ENCODE data around the gene CACNA1G.

CACNA1G gene

DNA sequence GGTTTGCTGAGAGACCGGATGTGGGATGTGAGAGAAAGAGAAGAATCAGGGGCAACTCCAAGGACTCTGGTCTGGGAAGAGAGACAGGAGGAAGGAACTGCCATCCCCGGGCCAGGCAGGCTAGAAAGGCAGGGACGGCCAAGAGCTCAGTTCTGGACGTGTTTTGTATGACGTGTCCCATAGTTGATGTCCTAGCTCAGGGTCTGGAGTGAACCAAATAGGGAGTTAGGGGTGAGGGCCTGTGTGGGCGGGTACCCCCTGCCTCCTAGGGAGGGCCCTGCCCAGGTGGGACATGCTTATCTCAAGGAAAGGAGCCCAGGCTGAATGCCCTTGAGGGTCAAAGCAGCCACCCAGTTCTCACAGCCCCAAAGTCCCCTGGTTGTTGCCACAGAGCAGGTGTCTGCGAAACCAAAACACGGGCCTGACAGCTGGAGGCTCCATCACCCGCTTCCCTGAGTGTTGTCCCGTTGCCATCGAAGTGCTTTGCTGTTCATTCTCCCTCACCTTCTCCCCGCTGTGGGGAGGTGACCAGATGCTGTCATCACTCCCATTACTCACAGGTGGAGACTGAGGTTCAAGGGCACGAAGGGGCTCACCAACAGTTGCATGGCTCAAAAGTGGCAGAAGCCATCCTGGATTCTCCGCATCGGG is 81.7 kb downstream of the CACNA1G start:
- Histone ChIP-seq H3K27ac (ENCODE audit: low read depth, low read length) (no peak overlapping the region), H3K9me3 (ENCODE audit: control insufficient read depth in 1 of 2, low read length in 2 of 2) (no peaks in the 10 kb centered on the region), H3K36me3 (ENCODE audit: control insufficient read depth in 1 of 2, insufficient read depth in 2 of 2, low read length in 2 of 2) (peaks cover 0 to 5% of the 10 kb centered on the region in 2 donors), H3K4me1 (ENCODE audit: control insufficient read depth in 1 of 2, insufficient read depth in 2 of 2, low read length in 2 of 2) (peaks cover 47 to 55% of the 10 kb centered on the region in 2 donors), H3K9ac (ENCODE audit: low read depth in 1 of 2, low read length in 2 of 2) (no peak overlapping the region), H3K4me3 (ENCODE audit: low read depth in 1 of 2, low read length in 2 of 2) (no peak overlapping the region), H3K27me3 (ENCODE audit: control insufficient read depth in 1 of 2, insufficient read depth in 2 of 2, low read length in 2 of 2) (no peaks in the 10 kb centered on the region)

GRCh38 chr17:50642722-50643656 is 82.5 kb downstream of the CACNA1G start:
- Histone ChIP-seq H3K27ac (ENCODE audit: low read depth, low read length) (no peak overlapping the region), H3K9ac (ENCODE audit: low read depth in 1 of 2, low read length in 2 of 2) (no peak overlapping the region), H3K36me3 (ENCODE audit: control insufficient read depth in 1 of 2, insufficient read depth in 2 of 2, low read length in 2 of 2) (peaks cover 0 to 5% of the 10 kb centered on the region in 2 donors), H3K9me3 (ENCODE audit: control insufficient read depth in 1 of 2, low read length in 2 of 2) (no peaks in the 10 kb centered on the region), H3K27me3 (ENCODE audit: control insufficient read depth in 1 of 2, insufficient read depth in 2 of 2, low read length in 2 of 2) (no peaks in the 10 kb centered on the region), H3K4me1 (ENCODE audit: control insufficient read depth in 1 of 2, insufficient read depth in 2 of 2, low read length in 2 of 2) (peaks cover 40 to 47% of the 10 kb centered on the region in 2 donors), H3K4me3 (ENCODE audit: low read depth in 1 of 2, low read length in 2 of 2) (no peak overlapping the region)

GRCh38 chr17:50645748-50646682 is 85.5 kb downstream of the CACNA1G start:
- Histone ChIP-seq H3K27me3 (ENCODE audit: control insufficient read depth in 1 of 2, insufficient read depth in 2 of 2, low read length in 2 of 2) (no peaks in the 10 kb centered on the region), H3K27ac (ENCODE audit: low read depth, low read length) (no peak overlapping the region), H3K4me1 (ENCODE audit: control insufficient read depth in 1 of 2, insufficient read depth in 2 of 2, low read length in 2 of 2) (peaks cover 11 to 17% of the 10 kb centered on the region in 2 donors), H3K9ac (ENCODE audit: low read depth in 1 of 2, low read length in 2 of 2) (no peak overlapping the region), H3K9me3 (ENCODE audit: control insufficient read depth in 1 of 2, low read length in 2 of 2) (no peaks in the 10 kb centered on the region), H3K36me3 (ENCODE audit: control insufficient read depth in 1 of 2, insufficient read depth in 2 of 2, low read length in 2 of 2) (peaks cover 0 to 5% of the 10 kb centered on the region in 2 donors), H3K4me3 (ENCODE audit: low read depth in 1 of 2, low read length in 2 of 2) (no peak overlapping the region)

DNA sequence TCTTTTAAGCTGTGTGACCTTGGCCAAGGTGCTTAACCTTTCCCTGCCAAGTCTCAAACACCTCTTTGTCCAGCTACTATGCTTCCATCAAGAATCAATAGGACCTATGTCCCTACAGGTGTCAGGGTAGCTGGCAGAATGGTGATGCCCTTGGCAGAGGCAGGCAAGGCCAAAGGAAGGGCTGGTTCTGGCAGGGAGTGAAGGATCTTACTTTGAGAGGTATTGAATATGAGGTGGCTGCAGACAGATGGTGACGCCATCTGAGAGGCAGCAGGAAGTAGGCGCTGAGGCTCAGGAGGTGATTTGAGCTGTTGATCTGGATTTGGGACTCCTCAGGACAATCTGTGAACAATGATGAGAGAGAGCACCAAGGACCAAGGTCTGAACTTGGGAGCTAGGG is 86.7 kb downstream of the CACNA1G start:
- H3K4me3 ChIP-seq (ENCODE audit: low read depth in 1 of 2, low read length in 2 of 2): no peak overlapping the region
- no peak overlapping the region for H3K9ac ChIP-seq (ENCODE audit: low read depth in 1 of 2, low read length in 2 of 2)
- no peaks in the 10 kb centered on the region for H3K27me3 ChIP-seq (ENCODE audit: control insufficient read depth in 1 of 2, insufficient read depth in 2 of 2, low read length in 2 of 2)
- H3K4me1 ChIP-seq (ENCODE audit: control insufficient read depth in 1 of 2, insufficient read depth in 2 of 2, low read length in 2 of 2): peaks cover 6 to 10% of the 10 kb centered on the region in 2 donors
- H3K27ac ChIP-seq (ENCODE audit: low read depth, low read length): no peak overlapping the region
- peaks cover 0 to 5% of the 10 kb centered on the region in 2 donors for H3K36me3 ChIP-seq (ENCODE audit: control insufficient read depth in 1 of 2, insufficient read depth in 2 of 2, low read length in 2 of 2)
- no peaks in the 10 kb centered on the region for H3K9me3 ChIP-seq (ENCODE audit: control insufficient read depth in 1 of 2, low read length in 2 of 2)

DNA sequence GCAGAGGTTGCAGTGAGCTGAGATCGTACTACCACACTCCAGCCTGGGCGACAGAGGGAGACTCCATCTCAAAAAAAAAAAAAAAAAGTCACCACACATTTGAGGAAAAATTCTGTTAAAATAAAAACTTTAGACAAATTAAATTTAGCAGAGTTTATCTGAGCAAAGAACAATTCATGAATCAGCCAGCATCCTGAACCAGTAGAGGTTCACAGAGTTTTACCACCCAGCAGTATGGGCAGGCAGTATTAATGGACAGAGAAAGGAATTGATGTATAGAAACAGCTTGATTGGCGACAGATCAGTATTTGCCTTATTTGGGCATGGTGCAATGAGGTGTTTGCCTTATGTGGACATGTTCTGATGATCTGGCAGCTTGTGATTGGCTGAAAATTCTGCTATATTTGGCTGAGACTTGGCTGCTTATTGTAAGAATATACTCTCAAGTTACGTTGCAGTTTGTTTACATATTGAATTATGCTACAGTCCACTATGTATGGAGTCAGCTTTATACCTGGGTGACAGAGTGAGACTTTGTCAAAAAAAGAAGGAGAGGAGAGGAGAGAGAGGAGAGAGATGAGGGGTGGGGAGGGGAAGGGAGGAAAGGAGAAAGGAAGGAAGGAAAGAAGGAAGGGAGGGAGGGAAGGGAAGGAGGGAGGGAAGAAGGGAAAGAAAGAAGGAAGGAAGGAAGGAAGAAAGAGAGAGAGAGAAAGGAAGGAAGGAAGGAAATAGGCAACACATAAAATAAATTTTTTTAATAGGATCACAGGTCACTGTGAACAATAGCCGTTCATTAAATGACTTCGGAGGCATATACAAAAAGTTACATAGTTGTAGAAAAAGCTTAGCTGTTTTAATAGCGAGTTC is 88.8 kb downstream of the CACNA1G start:
- Histone ChIP-seq H3K4me3 (ENCODE audit: low read depth in 1 of 2, low read length in 2 of 2) (no peak overlapping the region), H3K36me3 (ENCODE audit: control insufficient read depth in 1 of 2, insufficient read depth in 2 of 2, low read length in 2 of 2) (no peaks in the 10 kb centered on the region), H3K27ac (ENCODE audit: low read depth, low read length) (no peak overlapping the region), H3K27me3 (ENCODE audit: control insufficient read depth in 1 of 2, insufficient read depth in 2 of 2, low read length in 2 of 2) (no peaks in the 10 kb centered on the region), H3K9ac (ENCODE audit: low read depth in 1 of 2, low read length in 2 of 2) (no peak overlapping the region), H3K9me3 (ENCODE audit: control insufficient read depth in 1 of 2, low read length in 2 of 2) (no peaks in the 10 kb centered on the region), H3K4me1 (ENCODE audit: control insufficient read depth in 1 of 2, insufficient read depth in 2 of 2, low read length in 2 of 2) (no peaks in the 10 kb centered on the region)

DNA sequence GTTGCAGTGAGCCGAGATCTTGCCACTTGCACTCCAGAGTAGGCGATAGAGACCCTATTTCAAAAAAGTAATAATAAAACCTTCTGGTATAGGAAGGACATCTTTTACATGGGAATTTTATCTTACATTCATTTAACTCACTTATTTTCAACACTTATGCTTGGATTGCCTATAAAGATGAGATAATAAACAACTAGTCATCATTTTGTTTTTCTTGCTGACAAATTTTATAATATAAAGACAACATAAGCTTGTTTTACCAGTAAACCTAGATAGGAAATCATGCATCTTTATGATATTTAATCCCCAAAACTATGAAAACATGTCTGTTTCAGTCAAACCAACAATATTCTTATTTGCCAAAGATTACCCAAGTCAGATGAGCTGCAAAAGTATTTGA is 91.1 kb downstream of the CACNA1G start:
- H3K9ac ChIP-seq (ENCODE audit: low read depth in 1 of 2, low read length in 2 of 2): no peak overlapping the region
- H3K27ac ChIP-seq (ENCODE audit: low read depth, low read length): no peak overlapping the region
- no peak overlapping the region for H3K4me3 ChIP-seq (ENCODE audit: low read depth in 1 of 2, low read length in 2 of 2)
- H3K36me3 ChIP-seq (ENCODE audit: control insufficient read depth in 1 of 2, insufficient read depth in 2 of 2, low read length in 2 of 2): no peaks in the 10 kb centered on the region
- no peaks in the 10 kb centered on the region for H3K9me3 ChIP-seq (ENCODE audit: control insufficient read depth in 1 of 2, low read length in 2 of 2)
- peaks cover 0 to 2% of the 10 kb centered on the region in 2 donors for H3K4me1 ChIP-seq (ENCODE audit: control insufficient read depth in 1 of 2, insufficient read depth in 2 of 2, low read length in 2 of 2)
- H3K27me3 ChIP-seq (ENCODE audit: control insufficient read depth in 1 of 2, insufficient read depth in 2 of 2, low read length in 2 of 2): no peaks in the 10 kb centered on the region

- H3K4me3 ChIP-seq (ENCODE audit: low read depth in 1 of 2, low read length in 2 of 2): no peak overlapping the region
- no peaks in the 10 kb centered on the region for H3K36me3 ChIP-seq (ENCODE audit: control insufficient read depth in 1 of 2, insufficient read depth in 2 of 2, low read length in 2 of 2)
- H3K9me3 ChIP-seq (ENCODE audit: control insufficient read depth in 1 of 2, low read length in 2 of 2): no peaks in the 10 kb centered on the region
- peaks cover 14 to 23% of the 10 kb centered on the region in 2 donors for H3K4me1 ChIP-seq (ENCODE audit: control insufficient read depth in 1 of 2, insufficient read depth in 2 of 2, low read length in 2 of 2)
- H3K27me3 ChIP-seq (ENCODE audit: control insufficient read depth in 1 of 2, insufficient read depth in 2 of 2, low read length in 2 of 2): no peaks in the 10 kb centered on the region
- no peak overlapping the region for H3K9ac ChIP-seq (ENCODE audit: low read depth in 1 of 2, low read length in 2 of 2)
- no peak overlapping the region for H3K27ac ChIP-seq (ENCODE audit: low read depth, low read length)
Observed at GRCh38 chr17:50653738-50654137, 93.2 kb downstream of the CACNA1G start.

DNA sequence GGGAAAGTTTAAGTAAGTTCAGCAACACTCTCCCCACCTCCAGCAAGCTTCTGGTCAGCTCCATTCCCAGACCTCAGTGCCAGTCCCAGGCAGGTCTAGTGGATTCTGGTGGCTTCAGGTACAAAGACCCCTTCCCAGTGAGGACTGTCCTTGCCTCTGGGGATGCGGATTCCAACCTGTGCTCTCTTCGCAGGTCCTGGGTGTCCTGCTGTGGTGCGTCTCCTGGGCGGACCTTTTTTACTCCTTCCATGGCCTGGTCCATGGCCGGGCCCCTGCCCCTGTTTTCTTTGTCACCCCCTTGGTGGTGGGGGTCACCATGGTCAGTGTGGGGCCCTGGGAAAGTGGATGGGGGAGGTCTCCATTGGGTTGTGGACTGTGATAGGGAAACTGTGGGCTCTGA is 96.0 kb downstream of the CACNA1G start:
- Histone ChIP-seq H3K36me3 (ENCODE audit: control insufficient read depth in 1 of 2, insufficient read depth in 2 of 2, low read length in 2 of 2) (no peaks in the 10 kb centered on the region), H3K4me1 (ENCODE audit: control insufficient read depth in 1 of 2, insufficient read depth in 2 of 2, low read length in 2 of 2) (peaks cover 41 to 46% of the 10 kb centered on the region in 2 donors), H3K27me3 (ENCODE audit: control insufficient read depth in 1 of 2, insufficient read depth in 2 of 2, low read length in 2 of 2) (no peaks in the 10 kb centered on the region), H3K9ac (ENCODE audit: low read depth in 1 of 2, low read length in 2 of 2) (no peak overlapping the region), H3K9me3 (ENCODE audit: control insufficient read depth in 1 of 2, low read length in 2 of 2) (no peaks in the 10 kb centered on the region), H3K4me3 (ENCODE audit: low read depth in 1 of 2, low read length in 2 of 2) (no peak overlapping the region), H3K27ac (ENCODE audit: low read depth, low read length) (no peak overlapping the region)

- Histone ChIP-seq H3K4me1 (ENCODE audit: control insufficient read depth in 1 of 2, insufficient read depth in 2 of 2, low read length in 2 of 2) (peaks cover 46 to 51% of the 10 kb centered on the region in 2 donors), H3K36me3 (ENCODE audit: control insufficient read depth in 1 of 2, insufficient read depth in 2 of 2, low read length in 2 of 2) (no peaks in the 10 kb centered on the region), H3K9ac (ENCODE audit: low read depth in 1 of 2, low read length in 2 of 2) (no peak overlapping the region)
Observed at GRCh38 chr17:50657054-50657453, 96.5 kb downstream of the CACNA1G start.

More at GRCh38 chr17:50657054-50657453, 96.5 kb downstream of the CACNA1G start:
- Histone ChIP-seq H3K27me3 (ENCODE audit: control insufficient read depth in 1 of 2, insufficient read depth in 2 of 2, low read length in 2 of 2) (no peaks in the 10 kb centered on the region), H3K9me3 (ENCODE audit: control insufficient read depth in 1 of 2, low read length in 2 of 2) (no peaks in the 10 kb centered on the region), H3K4me3 (ENCODE audit: low read depth in 1 of 2, low read length in 2 of 2) (peak overlapping the region in 1 of 2 donors; percentile 19), H3K27ac (ENCODE audit: low read depth, low read length) (no peak overlapping the region)

Data from duodenal mucosa (tissue), 2 donors.